ENCODE measurements around the gene MAD2L2. TPM values are rescaled to one million over a fixed set of nuclear protein-coding genes. Genes with fewer than 3 reads are reported as not detected.

The MAD2L2 gene
- total and polyA plus RNA-seq, 9 of the 15 experiments (the other 6 are each of a cell fraction or from before 2014, with no cell fraction given): 12.4 to 286 (median 143) TPM

DNA sequence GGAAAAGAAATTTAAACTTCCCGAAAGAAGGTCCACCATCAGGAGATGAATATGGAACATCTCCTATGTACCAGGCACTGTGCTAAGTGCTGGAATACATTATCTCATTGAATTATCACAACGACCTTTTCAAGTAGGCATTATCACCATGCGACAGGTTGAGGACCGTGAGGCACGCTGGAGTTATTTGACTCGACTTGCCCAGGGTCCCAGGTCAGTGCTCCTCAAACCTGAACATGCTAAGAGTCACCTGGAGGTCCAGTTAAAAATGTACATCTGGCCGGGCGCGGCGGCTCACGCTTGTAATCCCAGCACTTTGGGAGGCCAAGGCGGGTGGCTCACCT is 39.1 kb upstream of the MAD2L2 start (continued):
- TF ChIP-seq, protein P1, sequence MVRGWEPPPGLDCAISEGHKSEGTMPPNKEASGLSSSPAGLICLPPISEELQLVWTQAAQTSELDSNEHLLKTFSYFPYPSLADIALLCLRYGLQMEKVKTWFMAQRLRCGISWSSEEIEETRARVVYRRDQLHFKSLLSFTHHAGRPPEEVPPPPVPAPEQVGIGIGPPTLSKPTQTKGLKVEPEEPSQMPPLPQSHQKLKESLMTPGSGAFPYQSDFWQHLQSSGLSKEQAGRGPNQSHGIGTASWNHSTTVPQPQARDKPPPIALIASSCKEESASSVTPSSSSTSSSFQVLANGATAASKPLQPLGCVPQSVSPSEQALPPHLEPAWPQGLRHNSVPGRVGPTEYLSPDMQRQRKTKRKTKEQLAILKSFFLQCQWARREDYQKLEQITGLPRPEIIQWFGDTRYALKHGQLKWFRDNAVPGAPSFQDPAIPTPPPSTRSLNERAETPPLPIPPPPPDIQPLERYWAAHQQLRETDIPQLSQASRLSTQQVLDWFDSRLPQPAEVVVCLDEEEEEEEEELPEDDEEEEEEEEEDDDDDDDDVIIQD (CRISPR knock-in tag; IDR thresholded peaks at IDR 0.05): peak; percentile 21; the same call in 1 of the 2 replicates
- TF ChIP-seq, protein P2, sequence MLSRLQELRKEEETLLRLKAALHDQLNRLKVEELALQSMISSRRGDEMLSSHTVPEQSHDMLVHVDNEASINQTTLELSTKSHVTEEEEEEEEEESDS (CRISPR knock-in tag; IDR thresholded peaks at IDR 0.05): no peak

DNA sequence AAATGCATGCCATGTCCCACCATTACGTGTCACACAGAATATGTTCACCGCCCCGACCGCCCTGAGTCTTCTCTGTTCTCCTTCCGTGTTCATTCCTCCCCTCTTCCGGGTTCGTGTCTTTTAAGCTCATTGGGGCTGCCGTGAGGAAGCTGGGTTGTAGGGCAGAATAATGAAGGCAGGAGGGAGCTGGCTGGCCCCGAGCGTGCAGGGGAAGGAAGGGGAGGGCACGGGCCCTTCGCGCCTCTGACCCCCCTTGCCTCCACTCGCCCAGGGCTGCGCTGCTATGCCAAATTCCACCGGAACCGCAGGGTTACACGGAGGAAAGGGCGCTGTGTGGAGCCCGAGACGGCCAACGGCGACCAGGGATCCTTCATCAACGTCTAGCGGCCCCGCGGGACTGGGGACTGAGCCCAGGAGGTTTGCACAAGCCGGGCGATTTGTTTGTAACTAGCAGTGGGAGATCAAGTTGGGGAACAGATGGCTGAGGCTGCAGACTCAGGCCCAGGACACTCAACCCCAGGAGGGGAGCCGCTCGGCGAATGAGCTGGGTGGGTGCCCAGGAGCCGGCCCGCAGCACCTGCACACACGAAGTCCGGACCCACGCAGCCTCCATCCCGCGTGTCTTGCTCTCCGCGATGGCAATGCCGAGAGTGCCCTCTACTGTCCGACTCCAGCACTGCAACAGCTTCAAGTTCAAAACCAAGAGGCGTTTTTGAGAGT is 38.5 kb upstream of the MAD2L2 start:
- POLR2A ChIA-PET: interaction anchor here (0.6 to 1.6 kb wide), 12 partner anchors 9 to 82 kb away, joined by 3 to 6 read pairs (median 4); partner anchors contain the start of genes AGTRAP and FBXO6
- H3K4me2 ChIP-seq (ENCODE audit: insufficient read depth, low read length): peak overlapping the region; percentile 67
- ATAC-seq (peak; percentile 79), FAIRE-seq (peak; percentile 91), DNase-seq (ENCODE audit: extremely low read depth in 1 of 4, low spot score in 3 of 4) (peak; percentile 71 to 85 (median 77))
- no peaks in the 10 kb centered on the region for H3K9me1 ChIP-seq (ENCODE audit: control insufficient read depth, insufficient read depth, low read length)
- BruUV-seq (replicated peaks): no TSS peak
- no peaks in the 10 kb centered on the region for H3K36me3 ChIP-seq (ENCODE audit: control insufficient read depth, insufficient read depth, low read length)
- in situ Hi-C loops (cut with MboI): loop anchor here (5.0 kb wide), 2 partner anchors 62 to 672 kb away; partner anchors contain the start of gene MASP2
- H3K9me3 ChIP-seq (replicated peaks; ENCODE audit: control insufficient read depth, insufficient read depth, low read depth, low read length): no peaks in the 10 kb centered on the region
- H3K4me1 ChIP-seq (replicated peaks in 1 of 2; ENCODE audit: control insufficient read depth in 2 of 2, insufficient read depth in 2 of 2, low read length in 2 of 2): peaks cover 4 to 13% of the 10 kb centered on the region in 2 experiments; a peak in 4 of 5 replicates
- H3K4me3 ChIP-seq: no peak overlapping the region
- WGBS (ENCODE audit: insufficient coverage, low coverage, missing lambda C conversion rate): 19% methylated on average over 44 of the region's 44 CpGs
- no peaks in the 10 kb centered on the region for H4K20me1 ChIP-seq (replicated peaks; ENCODE audit: control insufficient read depth, insufficient read depth, low read length)
- CTCF ChIA-PET (ENCODE audit: low intra/inter-chr PET ratio): interaction anchor here (0.6 to 3.7 kb wide), 9 partner anchors 30 to 221 kb away, joined by 3 to 52 read pairs (median 3); partner anchors contain the start of gene FBXO6
- H3K79me2 ChIP-seq (ENCODE audit: control insufficient read depth, insufficient read depth, low read length): no peaks in the 10 kb centered on the region
- H3K9ac ChIP-seq (ENCODE audit: insufficient read depth in 1 of 2, low read depth in 2 of 2, low read length in 2 of 2): peak overlapping the region in 1 of 2 experiments; percentile 87; a peak in 2 of 4 replicates
- peak overlapping the region; percentile 86 for H2AFZ ChIP-seq (ENCODE audit: low read depth, low read length)
- intact Hi-C loops (cut with micrococcal nuclease): loop anchor here (1.0 to 10.0 kb wide), 3 partner anchors 30 to 685 kb away; no protein-coding TSS in a partner anchor
- peaks cover 19 to 25% of the 10 kb centered on the region in 2 experiments; a peak in 4 of 5 replicates for H3K27me3 ChIP-seq (ENCODE audit: control insufficient read depth in 2 of 2, insufficient read depth in 2 of 2, low read length in 2 of 2)
- H3K27ac ChIP-seq (ENCODE audit: extremely low read depth, low read depth, low read length): no peak overlapping the region
- TF ChIP-seq, protein P3, sequence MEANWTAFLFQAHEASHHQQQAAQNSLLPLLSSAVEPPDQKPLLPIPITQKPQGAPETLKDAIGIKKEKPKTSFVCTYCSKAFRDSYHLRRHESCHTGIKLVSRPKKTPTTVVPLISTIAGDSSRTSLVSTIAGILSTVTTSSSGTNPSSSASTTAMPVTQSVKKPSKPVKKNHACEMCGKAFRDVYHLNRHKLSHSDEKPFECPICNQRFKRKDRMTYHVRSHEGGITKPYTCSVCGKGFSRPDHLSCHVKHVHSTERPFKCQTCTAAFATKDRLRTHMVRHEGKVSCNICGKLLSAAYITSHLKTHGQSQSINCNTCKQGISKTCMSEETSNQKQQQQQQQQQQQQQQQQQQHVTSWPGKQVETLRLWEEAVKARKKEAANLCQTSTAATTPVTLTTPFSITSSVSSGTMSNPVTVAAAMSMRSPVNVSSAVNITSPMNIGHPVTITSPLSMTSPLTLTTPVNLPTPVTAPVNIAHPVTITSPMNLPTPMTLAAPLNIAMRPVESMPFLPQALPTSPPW (CRISPR knock-in tag; IDR thresholded peaks at IDR 0.05): peak; percentile 54
- TF ChIP-seq, protein P4, sequence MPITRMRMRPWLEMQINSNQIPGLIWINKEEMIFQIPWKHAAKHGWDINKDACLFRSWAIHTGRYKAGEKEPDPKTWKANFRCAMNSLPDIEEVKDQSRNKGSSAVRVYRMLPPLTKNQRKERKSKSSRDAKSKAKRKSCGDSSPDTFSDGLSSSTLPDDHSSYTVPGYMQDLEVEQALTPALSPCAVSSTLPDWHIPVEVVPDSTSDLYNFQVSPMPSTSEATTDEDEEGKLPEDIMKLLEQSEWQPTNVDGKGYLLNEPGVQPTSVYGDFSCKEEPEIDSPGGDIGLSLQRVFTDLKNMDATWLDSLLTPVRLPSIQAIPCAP (CRISPR knock-in tag; IDR thresholded peaks at IDR 0.05; ENCODE audit: borderline replicate concordance): 0 out of 2 replicates have a peak, but pooled peaks have one; percentile 23
- TF ChIP-seq PCBP1 (IDR thresholded peaks at IDR 0.05; ENCODE audit: low read depth, low read length, poor library complexity, severe bottlenecking) (peak; percentile 43), NONO (IDR thresholded peaks at IDR 0.05; ENCODE audit: low read depth in 2 of 2, low read length in 1 of 2) (peak in 1 of 2 experiments; percentile 33; a peak in 1 of 4 replicates), EZH2 (IDR thresholded peaks at IDR 0.05; ENCODE audit: borderline replicate concordance, low read depth, low read length) (no peak), GABPB1 (CRISPR knock-in tag; IDR thresholded peaks at IDR 0.05) (peak; percentile 71), NFE2L1 (tag; IDR thresholded peaks at IDR 0.05; ENCODE audit: borderline replicate concordance, low read depth) (no peak), CBFA2T2 (conservative IDR thresholded peaks at IDR 0.05) (no peak), MAZ (CRISPR knock-in tag; conservative IDR thresholded peaks at IDR 0.05 in 1 of 2, IDR thresholded peaks at IDR 0.05 in 1 of 2) (peak in 1 of 2 experiments; percentile 64; a peak in 2 of 4 replicates), NBN (IDR thresholded peaks at IDR 0.05; ENCODE audit: low read depth) (peak; percentile 63; the same call in 1 of the 2 replicates)
